ENCODE measurements around the gene GPR35. TPM values are rescaled to one million over a fixed set of nuclear protein-coding genes. Genes with fewer than 3 reads are reported as not detected.

GPR35 gene
- total RNA-seq, 1 experiment from 2014 or later = 0.22 TPM

DNA sequence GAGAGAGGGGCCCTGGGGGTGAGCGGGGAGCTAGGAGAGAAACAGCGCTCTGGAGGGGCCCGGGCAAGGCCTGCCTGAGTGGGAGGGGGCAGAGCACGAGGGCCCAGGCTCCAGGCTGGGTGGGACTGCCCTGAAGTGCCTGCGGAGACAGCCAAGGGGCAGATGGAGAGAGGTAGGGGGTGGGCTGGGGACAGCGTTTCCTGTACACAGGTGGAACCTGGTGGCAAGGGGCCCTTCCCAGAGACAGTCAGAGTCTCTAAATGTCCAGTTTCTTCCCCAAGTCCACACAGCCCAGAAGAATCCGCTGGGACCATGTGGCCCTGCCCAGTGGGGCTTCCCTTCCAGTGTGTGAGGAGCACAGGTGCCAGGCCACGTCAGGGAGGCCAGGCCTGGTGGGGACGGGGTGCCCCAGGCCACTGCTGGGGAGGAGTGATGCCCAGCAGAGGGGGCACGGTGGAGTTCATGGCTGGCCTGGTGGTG, 1.7 kb upstream of the GPR35 start:
- Mint-ChIP-seq H3K4me1 (no peaks in the 10 kb centered on the region), H3K27me3 (ENCODE audit: low read depth) (no peaks in the 10 kb centered on the region), H3K27ac (no peak overlapping the region), H3K36me3 (peaks cover 6% of the 10 kb centered on the region), H3K9me3 (peaks cover 8% of the 10 kb centered on the region), H3K4me3 (no peak overlapping the region)
- ATAC-seq (no peak), DNase-seq (ENCODE audit: low spot score) (peak; percentile 10)
- ChIA-PET POLR2A (no interaction called here), CTCF (no interaction called here)
- no peak for TF ChIP-seq FOXK1 (CRISPR knock-in tag; IDR thresholded peaks at IDR 0.05)
- no peak for TF ChIP-seq ARID4B (CRISPR knock-in tag; IDR thresholded peaks at IDR 0.05; ENCODE audit: borderline replicate concordance)
- no peak for TF ChIP-seq ATF3 (CRISPR knock-in tag; conservative IDR thresholded peaks at IDR 0.05)
- TF ChIP-seq ZNF281 (CRISPR knock-in tag; IDR thresholded peaks at IDR 0.05) = no peak
- TF ChIP-seq SMAD4 (CRISPR knock-in tag; IDR thresholded peaks at IDR 0.05) = no peak
- TF ChIP-seq HMGXB4 (CRISPR knock-in tag; IDR thresholded peaks at IDR 0.05) = no peak
- TF ChIP-seq, protein P1, sequence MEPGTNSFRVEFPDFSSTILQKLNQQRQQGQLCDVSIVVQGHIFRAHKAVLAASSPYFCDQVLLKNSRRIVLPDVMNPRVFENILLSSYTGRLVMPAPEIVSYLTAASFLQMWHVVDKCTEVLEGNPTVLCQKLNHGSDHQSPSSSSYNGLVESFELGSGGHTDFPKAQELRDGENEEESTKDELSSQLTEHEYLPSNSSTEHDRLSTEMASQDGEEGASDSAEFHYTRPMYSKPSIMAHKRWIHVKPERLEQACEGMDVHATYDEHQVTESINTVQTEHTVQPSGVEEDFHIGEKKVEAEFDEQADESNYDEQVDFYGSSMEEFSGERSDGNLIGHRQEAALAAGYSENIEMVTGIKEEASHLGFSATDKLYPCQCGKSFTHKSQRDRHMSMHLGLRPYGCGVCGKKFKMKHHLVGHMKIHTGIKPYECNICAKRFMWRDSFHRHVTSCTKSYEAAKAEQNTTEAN (CRISPR knock-in tag; IDR thresholded peaks at IDR 0.05) = no peak
- TF ChIP-seq E2F4 (CRISPR knock-in tag; IDR thresholded peaks at IDR 0.05; ENCODE audit: borderline replicate concordance, low read depth) = no peak
- TF ChIP-seq MYBL2 (CRISPR knock-in tag; IDR thresholded peaks at IDR 0.05) = no peak
- no peak for TF ChIP-seq MXD4 (CRISPR knock-in tag; IDR thresholded peaks at IDR 0.05; ENCODE audit: borderline replicate concordance)
